Measurements from ENCODE around the gene CGNL1.

Gene CGNL1

DNA sequence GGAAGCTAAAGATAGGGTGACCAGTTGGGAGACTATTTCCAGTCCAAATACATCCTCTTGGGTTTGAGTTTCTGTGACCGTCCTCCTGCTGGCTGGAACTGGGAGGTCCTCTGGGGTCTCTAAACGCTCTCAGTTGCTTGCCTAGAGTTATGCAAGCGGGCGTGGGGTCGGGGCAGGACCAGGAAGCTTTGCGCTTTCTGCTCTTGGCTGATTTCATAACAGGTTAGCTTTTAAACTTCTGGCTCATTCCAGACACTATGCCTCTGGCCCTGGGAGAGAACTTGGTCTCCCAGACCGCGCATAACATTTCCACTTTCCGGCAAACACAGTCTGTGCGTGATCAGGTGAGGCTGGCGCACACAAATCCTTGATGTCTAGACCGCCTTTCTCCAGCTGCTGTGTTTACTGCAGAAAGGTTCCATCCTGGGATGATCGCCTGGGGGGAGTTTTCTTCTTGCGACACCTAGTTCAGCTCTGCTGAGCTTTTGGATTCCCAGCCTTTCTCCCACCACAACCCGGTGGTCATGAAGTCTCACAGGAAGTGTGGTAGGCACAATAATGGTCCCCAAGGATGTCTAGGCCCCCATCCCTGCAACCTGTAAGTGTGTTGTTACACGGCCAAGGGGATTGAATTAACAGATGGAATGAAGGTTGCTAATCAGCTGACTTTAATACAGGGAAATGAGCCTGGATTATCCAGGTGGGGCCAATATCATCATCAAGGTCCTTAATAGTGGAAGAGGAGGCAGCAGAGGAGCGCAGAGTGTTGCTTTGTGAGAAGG, 23.6 kb upstream of the CGNL1 start:
- DNase-seq (ENCODE audit: low read depth in 2 of 2) = no peak

DNA sequence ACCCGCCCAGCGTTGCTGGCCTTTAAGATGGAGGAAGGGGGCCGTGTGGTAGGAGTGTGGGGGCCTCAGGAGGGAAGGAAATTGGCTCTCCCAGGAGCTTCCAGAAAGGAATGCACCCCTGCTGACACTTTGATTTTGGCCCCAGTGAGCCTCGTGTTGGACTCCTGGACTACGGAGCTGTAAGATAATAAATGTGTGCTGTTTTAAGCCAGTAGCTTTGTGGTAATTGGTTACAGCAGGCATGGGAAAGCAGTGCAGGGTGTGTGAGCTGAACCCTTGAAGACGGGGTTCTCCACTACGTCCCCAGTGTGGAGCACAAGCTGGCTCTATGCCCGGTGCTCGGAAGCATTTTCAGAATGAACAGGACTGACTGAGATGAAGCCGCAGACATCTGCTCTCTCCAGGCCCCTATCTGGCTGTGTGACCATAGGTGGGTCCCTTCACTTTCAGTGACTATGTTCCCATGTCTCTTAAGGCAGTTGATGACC, 22.9 kb upstream of the CGNL1 start:
- DNase-seq (ENCODE audit: low read depth in 2 of 2) = no peak

DNA sequence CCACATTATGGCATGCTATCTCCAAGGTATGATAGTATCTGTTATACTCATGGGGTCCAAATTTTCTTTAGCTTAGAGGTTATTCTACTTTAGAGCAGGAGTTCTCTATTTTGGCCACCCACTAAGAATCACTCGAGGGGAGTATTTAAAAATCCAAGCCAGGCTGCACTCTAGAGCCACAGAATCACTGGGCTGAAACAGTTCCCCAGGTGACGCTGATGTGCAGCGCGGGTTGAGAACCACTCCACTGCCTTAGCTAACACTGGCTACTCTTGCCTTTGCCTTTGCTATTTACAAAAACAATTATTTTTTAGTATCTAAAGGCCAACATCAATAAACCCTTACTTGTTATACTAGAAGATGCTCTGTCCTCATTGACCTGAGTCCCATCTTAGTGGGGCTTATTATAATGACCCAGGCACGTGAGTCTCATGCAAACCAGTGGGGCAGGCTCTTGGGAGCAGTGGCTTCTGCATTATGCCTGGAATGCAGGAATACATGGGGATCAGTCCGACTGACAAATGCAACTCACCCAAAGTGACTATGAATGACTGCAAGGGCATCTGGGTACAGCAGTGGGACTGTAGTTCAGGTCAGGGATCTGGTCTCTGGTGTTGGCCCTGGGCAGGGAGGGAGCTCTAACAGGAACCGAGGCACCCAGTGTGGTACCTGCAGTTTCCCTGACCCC, 21.7 kb upstream of the CGNL1 start:
- no peak for DNase-seq (ENCODE audit: low read depth in 2 of 2)

DNA sequence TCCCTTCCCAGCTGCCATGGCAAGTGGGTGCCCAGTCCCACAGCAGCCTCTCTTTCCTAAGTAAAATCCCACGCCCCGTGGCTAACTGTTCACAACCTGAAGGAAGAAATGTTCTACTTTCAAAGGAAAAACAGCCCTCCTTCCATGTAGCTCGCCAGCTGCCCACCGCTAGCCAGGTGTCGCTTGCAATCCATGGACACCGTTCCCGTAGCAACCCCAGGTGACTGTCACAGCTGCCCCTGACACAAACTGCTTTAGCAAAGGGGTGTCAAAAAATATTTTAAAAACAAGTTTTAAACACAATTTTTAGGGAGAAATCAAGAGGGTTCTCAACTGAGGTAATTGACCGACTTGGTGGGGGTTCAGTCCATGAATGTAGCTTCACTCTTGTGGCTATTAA, 21.0 kb upstream of the CGNL1 start:
- no peak for DNase-seq (ENCODE audit: low read depth in 2 of 2)

DNA sequence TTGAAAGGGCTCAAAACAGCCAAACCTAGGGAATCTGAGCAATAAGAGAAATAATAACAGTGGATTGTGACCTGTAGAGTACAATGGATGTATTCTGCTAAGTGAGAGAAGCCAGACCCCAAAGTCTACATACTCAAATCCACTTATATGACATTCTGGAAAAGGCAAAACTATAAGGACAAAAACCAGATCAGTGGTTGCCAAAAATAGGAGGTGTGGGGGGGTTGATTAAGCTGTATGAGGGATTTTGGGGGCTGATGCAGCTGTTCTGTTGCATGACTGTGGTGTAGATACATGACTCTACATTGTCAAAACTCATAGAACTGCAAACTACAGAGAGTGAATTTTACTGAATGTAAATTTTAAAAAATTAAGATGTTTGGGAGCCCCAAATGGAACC, 20.1 kb upstream of the CGNL1 start:
- DNase-seq (ENCODE audit: low read depth in 2 of 2) = no peak

DNA sequence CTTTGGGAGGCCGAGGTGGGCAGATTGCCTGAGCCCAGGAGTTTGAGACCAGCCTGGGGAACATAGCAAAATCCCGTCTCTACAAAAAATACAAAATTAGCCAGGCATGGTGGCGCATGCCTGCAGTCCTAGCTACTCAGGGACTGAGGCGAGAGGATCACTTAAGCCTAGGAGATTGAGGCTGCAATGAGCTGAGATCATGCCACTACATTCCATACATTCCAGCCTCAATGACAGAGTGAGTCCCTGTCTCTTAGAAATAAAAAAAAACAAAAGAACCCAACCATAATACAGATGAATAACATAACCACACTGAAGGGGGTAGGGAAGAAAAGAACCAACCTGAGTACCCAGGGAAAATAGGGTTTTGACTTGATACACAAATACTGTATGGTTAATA, 19.7 kb upstream of the CGNL1 start:
- no peak for DNase-seq (ENCODE audit: low read depth in 2 of 2)

DNA sequence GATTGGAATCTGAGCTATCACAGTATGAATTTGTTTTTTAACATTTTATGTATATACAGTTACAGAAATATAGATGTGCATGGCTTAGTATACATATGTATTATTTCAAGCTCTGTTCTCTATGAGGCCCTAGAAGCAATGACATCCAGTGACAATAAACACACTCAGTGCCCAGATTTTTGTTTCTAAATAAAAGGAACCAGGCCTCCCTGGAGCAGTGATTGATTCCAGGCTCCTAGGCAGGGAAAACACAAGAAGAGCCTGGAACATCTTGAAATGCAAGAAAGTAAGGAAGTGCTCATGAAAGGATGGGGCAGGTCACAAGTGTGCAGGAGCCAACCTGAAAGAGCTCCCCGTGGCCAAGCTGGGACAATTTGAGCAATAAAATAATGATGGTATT, 18.5 kb upstream of the CGNL1 start:
- DNase-seq (ENCODE audit: low read depth in 2 of 2) = no peak

DNA sequence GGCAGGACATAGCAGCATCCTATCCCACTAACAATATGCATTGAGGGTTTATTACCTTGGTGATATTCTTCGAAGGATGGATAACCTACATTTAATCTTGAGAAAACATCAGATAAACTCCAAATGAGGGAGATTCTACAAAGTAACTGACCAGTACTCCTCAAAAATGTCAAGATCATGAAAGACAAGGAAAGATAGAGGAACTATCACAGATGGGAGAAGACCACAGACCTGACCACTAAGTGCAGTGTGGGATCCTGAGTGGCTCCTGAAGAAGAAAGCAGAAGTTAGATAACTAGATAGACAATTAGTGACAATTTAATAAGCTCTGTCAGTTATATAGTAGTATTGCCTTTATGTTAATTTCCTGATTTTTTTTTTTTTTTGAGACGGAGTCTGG, 17.7 kb upstream of the CGNL1 start:
- no peak for DNase-seq (ENCODE audit: low read depth in 2 of 2)

DNA sequence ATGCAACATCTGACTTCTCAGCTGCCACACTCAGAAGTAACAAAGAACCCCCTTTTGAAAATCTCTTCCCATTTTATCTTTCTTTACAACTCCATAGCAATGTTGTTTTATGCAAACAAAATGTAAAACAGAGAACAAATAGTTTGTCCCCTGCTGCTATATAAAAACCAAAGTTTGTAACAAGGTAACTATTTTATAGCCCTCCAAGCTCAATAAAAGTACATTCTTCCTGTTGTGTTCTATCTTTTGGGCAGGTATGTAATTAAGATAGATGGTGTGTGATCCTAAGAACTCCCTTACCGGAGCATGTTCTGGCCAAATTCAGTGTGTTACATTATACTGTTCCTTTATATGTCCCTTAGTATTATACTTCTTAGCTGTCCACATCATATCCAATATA, 12.6 kb upstream of the CGNL1 start:
- no peak for DNase-seq (ENCODE audit: low read depth in 2 of 2)

DNA sequence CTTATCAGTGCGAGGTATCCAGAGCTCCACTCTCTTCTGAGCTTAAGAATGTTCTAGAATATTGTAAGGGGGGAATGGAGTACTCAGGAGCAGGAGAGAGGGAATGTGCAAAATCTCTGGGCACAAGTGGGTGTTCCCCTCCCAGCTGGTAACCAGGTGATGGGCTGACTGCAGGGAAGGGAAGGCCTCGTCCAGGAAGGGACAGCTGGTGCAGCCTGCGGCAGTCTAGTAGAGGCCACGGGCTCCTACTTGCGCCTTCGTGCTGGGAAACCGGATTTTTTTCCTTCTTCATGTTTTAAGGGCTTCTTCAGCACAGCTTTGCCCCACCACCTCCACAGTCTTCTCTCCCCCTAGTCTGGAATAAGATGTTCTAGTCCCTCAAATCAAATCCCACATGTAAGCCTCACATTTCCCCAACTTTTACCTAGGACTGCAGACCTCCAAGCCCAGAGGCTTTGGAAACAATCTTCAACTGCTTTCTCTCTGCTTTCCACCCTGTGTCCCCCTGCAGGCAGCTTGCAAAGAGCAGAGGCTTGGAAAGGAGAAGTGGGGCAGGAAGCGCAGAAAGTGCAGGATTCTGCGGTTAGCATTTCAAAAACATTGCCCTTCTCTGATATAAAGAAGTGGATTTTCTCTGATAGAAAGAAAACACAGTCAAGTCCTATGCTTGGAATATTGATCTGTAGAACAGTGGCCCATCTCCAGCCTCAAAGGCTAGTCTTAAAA, 11.9 kb upstream of the CGNL1 start:
- no peak for DNase-seq (ENCODE audit: low read depth in 2 of 2)

DNA sequence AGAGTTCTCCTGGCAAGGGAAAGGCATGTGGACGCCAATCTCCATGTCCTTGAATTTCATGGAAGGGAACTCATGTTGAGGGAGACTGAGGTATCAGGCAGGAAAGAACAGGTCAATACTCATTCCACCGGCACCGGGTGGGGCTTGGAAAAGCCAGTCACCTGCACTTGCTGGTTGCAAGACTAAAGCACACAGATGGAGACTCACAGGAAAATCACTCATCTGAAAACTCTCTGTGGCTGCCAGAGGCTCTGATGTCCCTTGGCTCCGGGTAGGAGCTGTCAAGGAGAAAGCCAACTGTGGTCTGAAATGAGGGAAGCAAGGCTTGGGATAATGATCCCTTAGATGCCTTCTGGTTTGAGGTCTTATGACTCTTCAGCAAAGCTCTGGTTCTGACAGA, 8.7 kb upstream of the CGNL1 start:
- DNase-seq (ENCODE audit: low read depth in 2 of 2) = no peak

DNA sequence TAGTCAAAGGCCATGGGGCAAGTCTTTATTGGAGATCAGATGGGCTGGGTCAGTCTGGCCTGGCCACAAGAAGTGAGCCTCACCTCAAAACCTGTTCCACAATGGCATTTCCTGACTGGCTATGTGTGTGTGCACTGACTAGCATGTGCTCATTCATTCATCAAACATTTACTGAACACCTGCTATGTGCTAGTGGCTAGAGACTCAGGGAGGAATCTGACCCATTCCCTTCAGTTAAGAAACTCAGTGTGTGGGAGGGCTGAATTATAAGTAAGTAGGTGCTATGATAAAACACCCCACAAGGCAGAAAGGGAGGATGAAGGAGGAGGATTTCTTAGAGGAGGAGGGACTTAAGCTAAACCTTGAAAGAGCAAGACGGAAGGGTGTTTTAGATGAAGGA, 5.4 kb upstream of the CGNL1 start:
- DNase-seq (ENCODE audit: low read depth in 2 of 2) = no peak

DNA sequence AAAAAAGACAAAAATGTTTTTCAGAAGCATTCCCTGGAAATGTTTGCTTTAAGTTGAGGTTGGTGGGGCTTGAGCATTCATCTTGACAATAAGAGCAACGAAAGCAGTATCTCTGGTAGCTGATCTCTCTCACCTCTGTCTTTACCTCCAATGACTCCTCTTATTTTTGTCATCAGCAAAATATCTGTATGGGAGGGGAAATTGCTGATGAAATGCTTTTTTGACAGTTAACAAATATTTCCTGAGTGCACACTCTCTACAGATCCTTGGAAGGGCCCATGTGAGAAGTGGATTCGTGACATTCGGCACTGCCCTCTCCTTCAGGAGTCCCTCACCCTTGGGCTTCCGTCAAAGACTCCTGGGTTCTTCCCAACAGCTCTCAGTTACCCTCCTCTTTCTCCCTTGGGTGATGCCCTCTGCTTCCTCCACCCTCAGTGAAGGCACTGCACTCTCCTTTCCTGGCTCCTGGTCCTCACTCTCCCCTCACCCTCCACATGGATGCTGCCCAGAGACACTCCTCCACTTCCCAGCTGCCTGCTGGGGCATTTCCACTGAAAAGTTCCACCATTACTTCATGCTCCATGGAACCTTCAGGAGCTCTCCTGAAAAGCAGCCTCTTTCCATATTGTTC, 2.9 kb upstream of the CGNL1 start:
- no peak for DNase-seq (ENCODE audit: low read depth in 2 of 2)

DNA sequence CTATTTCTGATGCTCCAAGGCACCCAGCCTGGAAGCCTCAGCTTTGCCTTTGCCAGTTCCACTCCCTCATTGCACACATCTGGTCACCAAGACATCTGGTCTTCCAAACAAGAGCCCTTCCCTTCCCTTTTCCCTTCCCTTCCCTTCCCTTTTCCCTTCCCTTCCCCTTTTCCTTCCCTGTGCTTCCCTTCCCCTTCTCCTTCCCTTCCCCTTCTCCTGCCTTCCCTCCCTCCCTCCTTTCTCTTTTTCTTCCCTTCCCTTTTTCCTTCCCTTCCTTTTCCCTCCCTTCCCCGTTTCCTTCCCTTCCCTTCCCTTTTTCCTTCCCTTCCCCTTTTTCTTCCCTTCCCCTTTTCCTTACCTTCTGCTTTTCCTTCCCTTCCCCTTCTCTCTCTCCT, 2.4 kb upstream of the CGNL1 start:
- no peak for DNase-seq (ENCODE audit: low read depth in 2 of 2)

DNA sequence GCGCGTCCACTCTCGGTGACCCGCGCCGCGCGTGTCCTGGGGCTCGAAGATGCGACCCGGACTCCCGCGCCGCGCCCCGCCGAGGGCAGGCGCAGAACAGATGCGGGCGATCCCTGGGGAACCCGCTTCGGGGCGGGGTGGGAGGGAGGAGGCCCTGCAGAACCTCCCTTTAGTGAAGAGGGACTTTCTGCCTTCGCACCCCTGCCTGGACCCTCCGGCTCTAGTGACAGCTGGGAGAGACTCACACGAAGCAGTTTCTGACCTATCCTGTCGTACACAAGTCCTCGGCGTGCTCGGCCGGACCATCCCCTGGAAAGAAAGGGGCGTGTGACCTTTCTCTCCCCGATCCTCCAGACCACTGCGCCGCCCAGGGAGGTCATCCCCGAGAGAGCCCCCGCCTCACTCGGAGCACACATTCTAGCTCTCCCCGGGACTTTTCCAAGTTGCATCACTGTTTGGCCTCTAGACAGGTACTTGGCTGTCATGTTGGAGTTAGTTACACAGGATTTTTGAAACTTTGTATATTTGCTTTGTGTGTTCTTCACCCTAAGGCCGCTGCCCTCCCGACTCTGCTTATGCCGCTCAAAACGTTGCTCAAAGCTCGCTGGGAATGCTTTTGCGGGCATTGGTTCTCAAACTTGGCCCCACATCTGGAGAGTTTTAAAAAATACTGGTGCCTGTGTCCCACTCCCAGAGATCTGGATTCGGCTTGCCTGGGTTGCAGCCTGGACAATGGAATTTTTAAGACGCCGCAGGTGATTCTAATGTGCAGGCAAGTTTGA, 582 bp downstream of the CGNL1 start:
- no peak for DNase-seq (ENCODE audit: low read depth in 2 of 2)

DNA sequence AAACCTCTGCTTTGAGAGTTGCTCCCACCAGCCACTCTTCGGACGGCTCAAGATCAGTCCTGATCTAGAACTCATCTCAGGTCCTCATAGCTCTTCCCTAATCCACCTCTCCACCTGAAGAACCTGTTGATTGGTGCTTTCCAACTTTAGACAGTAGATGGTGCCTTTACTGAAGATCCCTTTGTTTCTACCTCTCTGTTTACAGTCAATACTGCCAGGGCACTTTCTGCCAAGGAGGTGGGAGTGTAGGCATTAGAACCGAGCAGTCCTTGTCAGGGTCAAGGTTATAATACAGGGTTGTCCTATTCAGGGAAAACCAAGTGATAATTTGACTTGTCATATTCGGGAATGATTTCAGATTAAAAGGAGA, 1.2 kb downstream of the CGNL1 start:
- no peak for DNase-seq (ENCODE audit: low read depth in 2 of 2)

DNA sequence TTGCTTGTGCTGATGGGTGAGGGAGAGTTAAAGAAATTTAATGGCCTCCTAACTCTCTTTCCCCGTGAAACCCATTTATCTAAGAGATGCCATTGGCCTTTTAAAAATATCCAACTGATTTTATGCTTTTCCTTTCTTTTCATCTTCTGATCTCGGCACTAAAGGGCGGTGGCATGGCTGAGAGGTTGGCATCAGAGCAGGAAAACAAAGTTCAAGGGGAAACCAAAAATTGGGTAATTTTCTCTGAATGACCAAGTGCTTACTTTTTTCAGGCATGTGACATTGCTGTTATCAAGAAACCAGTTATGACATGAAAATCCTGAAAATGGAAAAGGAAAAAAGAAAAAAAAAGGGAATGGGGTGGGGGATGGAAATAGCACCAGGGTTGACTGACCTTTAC, 3.2 kb downstream of the CGNL1 start:
- no peak for DNase-seq (ENCODE audit: low read depth in 2 of 2)

DNA sequence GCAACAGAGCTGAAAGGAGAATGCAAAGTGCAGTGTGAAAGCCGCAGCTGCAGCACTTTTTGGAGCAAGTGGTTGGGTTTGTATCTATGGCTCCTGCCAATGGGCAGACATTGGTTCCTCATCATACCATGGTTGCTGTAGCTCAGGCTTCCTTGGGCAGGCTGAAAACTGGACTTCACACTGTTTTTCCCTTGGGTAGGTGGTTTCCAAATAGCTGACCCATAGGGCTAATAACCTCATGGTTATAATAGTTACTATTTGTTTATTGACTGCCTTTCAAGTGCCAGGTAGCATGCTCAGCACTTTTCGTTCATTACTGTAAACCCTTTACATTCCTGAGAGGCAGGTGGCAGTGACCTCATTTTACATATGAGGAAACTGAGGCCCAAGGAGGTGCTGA, 4.5 kb downstream of the CGNL1 start:
- DNase-seq (ENCODE audit: low read depth in 2 of 2) = no peak

DNA sequence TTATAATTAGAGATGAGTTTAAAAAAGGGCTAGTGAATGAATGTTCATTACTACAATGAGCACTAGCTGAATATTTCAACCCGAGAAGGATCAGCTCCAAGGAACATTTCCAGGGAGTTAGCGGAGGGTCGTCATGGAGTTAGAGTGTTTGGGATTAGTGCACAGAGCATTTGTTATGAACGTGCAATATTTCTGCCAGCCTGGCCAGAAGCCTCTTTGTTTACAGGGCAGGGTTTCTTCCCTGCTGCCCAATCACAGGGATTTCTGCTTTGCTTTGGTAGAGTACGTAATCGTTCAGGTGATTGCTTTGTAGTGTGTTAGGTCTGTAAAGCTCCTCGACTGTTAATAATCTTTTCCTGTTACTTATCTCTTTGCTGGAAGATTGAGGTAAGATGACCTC, 5.9 kb downstream of the CGNL1 start:
- DNase-seq (ENCODE audit: low read depth in 2 of 2) = no peak

DNA sequence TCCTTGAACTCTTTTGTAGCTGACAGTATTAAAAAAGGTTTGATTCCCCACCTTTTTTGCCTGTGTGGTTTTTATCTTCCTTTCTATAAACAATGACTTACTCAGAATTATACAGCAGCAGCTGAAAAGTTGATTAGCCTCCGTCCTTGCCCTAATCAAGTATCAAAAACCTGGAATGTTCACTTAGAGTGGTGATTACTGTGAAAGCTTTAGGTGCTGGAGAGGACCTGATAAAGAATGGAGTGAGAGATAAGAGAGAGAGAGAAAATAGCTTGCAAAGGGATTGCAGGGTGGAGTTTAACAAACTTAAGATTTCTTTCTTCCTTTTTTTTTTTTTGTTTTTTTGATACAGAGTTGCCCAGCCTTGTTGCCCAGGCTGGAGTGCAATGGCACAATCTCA, 6.7 kb downstream of the CGNL1 start:
- no peak for DNase-seq (ENCODE audit: low read depth in 2 of 2)

DNA sequence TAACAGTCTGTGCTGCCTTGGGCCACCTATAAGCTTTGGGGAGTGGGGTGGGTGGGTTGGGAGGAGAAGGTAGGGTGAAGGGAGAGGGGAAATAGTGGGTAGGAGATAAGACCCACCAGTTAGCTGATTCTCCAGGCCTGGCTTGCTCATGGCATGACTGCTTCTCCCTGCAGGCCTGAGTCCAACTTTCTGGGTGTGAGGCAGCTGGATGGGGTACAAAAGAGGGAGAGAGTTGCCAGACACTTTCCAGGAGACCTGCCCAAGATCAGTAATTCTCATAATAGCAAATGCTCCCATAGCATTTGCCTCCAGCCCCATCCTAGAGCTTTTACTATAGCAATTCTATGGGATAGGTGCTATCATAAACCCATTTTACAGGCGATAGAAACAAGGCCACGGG, 7.7 kb downstream of the CGNL1 start:
- no peak for DNase-seq (ENCODE audit: low read depth in 2 of 2)

DNA sequence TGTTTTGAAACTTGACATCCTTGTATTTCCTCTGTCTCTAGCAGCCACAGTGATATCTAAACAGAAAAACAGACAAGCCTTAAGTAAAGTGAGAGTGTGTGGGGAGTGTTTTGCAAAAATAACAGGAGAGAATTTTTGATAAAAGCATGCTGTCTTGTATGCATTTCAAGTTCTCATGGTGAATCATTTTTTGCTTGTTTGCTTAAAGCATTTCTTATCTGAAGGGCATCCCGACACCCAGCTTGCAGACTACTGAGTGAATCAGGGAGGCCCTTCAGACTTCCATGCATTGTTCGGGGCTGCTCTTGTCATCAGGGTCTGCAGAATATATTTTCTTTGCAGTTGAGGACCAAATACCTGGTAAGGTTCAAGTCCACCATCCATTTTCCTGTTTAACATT, 8.5 kb downstream of the CGNL1 start:
- DNase-seq (ENCODE audit: low read depth in 2 of 2) = no peak

Measured in stimulated activated CD8-positive, alpha-beta memory T cell treated with anti-CD3 and anti-CD28 coated beads, Interleukin-7, amount 100 ng/mL, for 4 hours (primary cell).